H9 (cell line): ENCODE measurements around the gene ACSM2B. TPM values are rescaled to one million over a fixed set of nuclear protein-coding genes. Genes with fewer than 3 reads are reported as not detected.
"Not testable (repeated sequence)": the region's sequence is repeated elsewhere in the genome, so short reads cannot be mapped to it uniquely, and the experiment has no call there.

Experiments used
- DNase-seq: peaks from one replicate; pipeline ENCODE4 v3.0.0-alpha.2; 2017
- H2AFZ ChIP-seq: one replicate; pipeline ENCODE4 v1.6.1; 2013; ENCODE audit warnings: mild to moderate bottlenecking, low read length, control low read depth, moderate library complexity
- H2AK5ac ChIP-seq: 2 replicates; pipeline ENCODE4 v1.6.1; 2013; ENCODE audit warnings: low read length, control low read depth, mixed read lengths; ENCODE audit not compliant: insufficient read length
- H2BK120ac ChIP-seq: one replicate; pipeline ENCODE4 v1.6.1; 2013; ENCODE audit warnings: low read depth, mild to moderate bottlenecking, low read length, control low read depth, inconsistent platforms; ENCODE audit not compliant: poor library complexity, severe bottlenecking
- H2BK12ac ChIP-seq: 2 replicates; pipeline ENCODE4 v1.6.1; 2013; ENCODE audit warnings: low read length, control low read depth, mixed read lengths, low read depth; ENCODE audit not compliant: insufficient read length
- H2BK15ac ChIP-seq: 2 replicates; pipeline ENCODE4 v1.6.1; 2013; ENCODE audit warnings: low read depth, low read length, control low read depth
- H2BK20ac ChIP-seq: one replicate; pipeline ENCODE4 v1.6.1; 2013; ENCODE audit warnings: low read depth, mild to moderate bottlenecking, low read length, control low read depth, inconsistent platforms; ENCODE audit not compliant: poor library complexity, severe bottlenecking
- H2BK5ac ChIP-seq: 2 replicates; pipeline ENCODE4 v1.6.1; 2013; ENCODE audit warnings: low read length, control low read depth, mixed read lengths; ENCODE audit not compliant: insufficient read length
- H3K14ac ChIP-seq: 2 replicates; pipeline ENCODE4 v1.6.1; 2013; ENCODE audit warnings: low read length, control low read depth; ENCODE audit not compliant: insufficient read depth
- H3K18ac ChIP-seq: 2 replicates; pipeline ENCODE4 v1.6.1; 2013; ENCODE audit warnings: low read depth, mild to moderate bottlenecking, mixed read lengths, low read length, control low read depth; ENCODE audit not compliant: insufficient read length
- H3K23ac ChIP-seq: 2 replicates; pipeline ENCODE4 v1.6.1; 2013; ENCODE audit warnings: low read length, control low read depth, mixed read lengths, low read depth; ENCODE audit not compliant: insufficient read length
- H3K23me2 ChIP-seq: 2 replicates; pipeline ENCODE4 v1.6.1; 2013; ENCODE audit warnings: low read depth, mild to moderate bottlenecking, mixed read lengths, low read length, control low read depth; ENCODE audit not compliant: insufficient read length, poor library complexity, severe bottlenecking
- H3K27ac ChIP-seq: 2 replicates; pipeline ENCODE4 v1.5.1; 2013; ENCODE audit warnings: low read length, control low read depth, mixed read lengths, low read depth; ENCODE audit not compliant: insufficient read length
- H3K27me3 ChIP-seq: 2 replicates; pipeline ENCODE4 v1.6.1; 2013; ENCODE audit warnings: low read length, control low read depth, inconsistent platforms; ENCODE audit not compliant: insufficient read depth
- H3K4ac ChIP-seq: 2 replicates; pipeline ENCODE4 v1.6.1; 2013; ENCODE audit warnings: low read depth, mild to moderate bottlenecking, control low read depth, inconsistent platforms, low read length, moderate library complexity
- H3K4me1 ChIP-seq: 2 replicates; pipeline ENCODE4 v1.6.1; 2013; ENCODE audit warnings: low read length, control low read depth, inconsistent platforms; ENCODE audit not compliant: insufficient read depth
- H3K4me2 ChIP-seq: 2 replicates; pipeline ENCODE4 v1.6.1; 2013; ENCODE audit warnings: low read length, control low read depth, mixed read lengths; ENCODE audit not compliant: insufficient read length, insufficient read depth
- H3K56ac ChIP-seq: 2 replicates; pipeline ENCODE4 v1.6.1; 2013; ENCODE audit warnings: low read depth, mild to moderate bottlenecking, mixed read lengths, low read length, control low read depth; ENCODE audit not compliant: insufficient read length
- H3K79me1 ChIP-seq: 2 replicates; pipeline ENCODE4 v1.6.1; 2013; ENCODE audit warnings: low read depth, mild to moderate bottlenecking, moderate library complexity, low read length, control low read depth, inconsistent platforms; ENCODE audit not compliant: insufficient read depth, poor library complexity, severe bottlenecking
- H3K79me2 ChIP-seq: 2 replicates; pipeline ENCODE4 v1.6.1; 2013; ENCODE audit warnings: low read length, control low read depth, inconsistent platforms; ENCODE audit not compliant: insufficient read depth
- H3K9ac ChIP-seq: 2 replicates; pipeline ENCODE4 v1.6.1; 2013; ENCODE audit warnings: low read length, control low read depth, mixed read lengths; ENCODE audit not compliant: insufficient read length; ENCODE audit errors: extremely low read depth
- H3K9me3 ChIP-seq: one replicate; pipeline ENCODE4 v1.6.1; 2013; ENCODE audit warnings: low read depth, low read length, inconsistent platforms; ENCODE audit not compliant: control insufficient read depth
- H3T11ph ChIP-seq: one replicate; pipeline ENCODE4 v1.6.1; 2013; ENCODE audit warnings: mild to moderate bottlenecking, low read length, control low read depth, inconsistent platforms
- H4K20me1 ChIP-seq: one replicate; pipeline ENCODE4 v1.6.1; 2013; ENCODE audit not compliant: control insufficient read depth, insufficient read length, insufficient read depth
- H4K5ac ChIP-seq: 2 replicates; pipeline ENCODE4 v1.6.1; 2013; ENCODE audit warnings: low read depth, mild to moderate bottlenecking, mixed read lengths, low read length, control low read depth; ENCODE audit not compliant: insufficient read length
- H4K8ac ChIP-seq: replicated peaks from 2 replicates; pipeline ENCODE4 v1.6.1; 2013; ENCODE audit warnings: low read length, control low read depth, mixed read lengths, low read depth; ENCODE audit not compliant: insufficient read length
- H4K91ac ChIP-seq: 2 replicates; pipeline ENCODE4 v1.6.1; 2013; ENCODE audit warnings: low read depth, mild to moderate bottlenecking, moderate library complexity, mixed read lengths, low read length, control low read depth; ENCODE audit not compliant: insufficient read length
- H3K27ac Mint-ChIP-seq, 3 experiments: 2 replicates in 2 of 3; 3 replicates in 1 of 3; pipeline ENCODE4 v1.8.0; 2020 to 2021; ENCODE audit warnings: mixed read lengths in 3 of 3, mild to moderate bottlenecking in 1 of 3, moderate library complexity in 1 of 3
- H3K27me3 Mint-ChIP-seq: 2 replicates; pipeline ENCODE4 v1.8.0; 2021; ENCODE audit warnings: low read depth, mild to moderate bottlenecking, moderate library complexity, mixed read lengths
- H3K36me3 Mint-ChIP-seq, 3 experiments: 2 replicates in 2 of 3; 3 replicates in 1 of 3; pipeline ENCODE4 v1.8.0; 2020 to 2021; ENCODE audit warnings: low read depth in 3 of 3, mixed read lengths in 3 of 3; ENCODE audit not compliant: insufficient read depth in 1 of 3
- H3K4me1 Mint-ChIP-seq, 2 experiments: 2 replicates each; pipeline ENCODE4 v1.8.0; 2020; ENCODE audit warnings: mixed read lengths in 2 of 2
- H3K4me3 Mint-ChIP-seq, 2 experiments: 2 replicates in 1 of 2; 3 replicates in 1 of 2; pipeline ENCODE4 v1.8.0; 2020 to 2021; ENCODE audit warnings: mild to moderate bottlenecking in 2 of 2, mixed read lengths in 2 of 2, moderate library complexity in 1 of 2
- H3K9me3 Mint-ChIP-seq, 2 experiments: 2 replicates in 1 of 2; 3 replicates in 1 of 2; pipeline ENCODE4 v1.8.0; 2020; ENCODE audit warnings: mild to moderate bottlenecking in 2 of 2, mixed read lengths in 2 of 2, moderate library complexity in 1 of 2
- WGBS: extraction: QIAGEN DNeasy Blood & Tissue Kit; methylation state at CpG from one replicate; pipeline ENCODE4 v1.1.7; 2013; ENCODE audit warnings: missing lambda C conversion rate, low lambda C conversion rate, mixed read lengths; ENCODE audit not compliant: insufficient read length; ENCODE audit errors: extremely low coverage; 5-methylcytosine and 5-hydroxymethylcytosine counted together
- total RNA-seq: library from RNA; stranded (reverse); gene quantifications from 2 replicates; pipeline ENCODE4 v1.2.1, GENCODE V29; 2021
- TF ChIP-seq, protein P1 (sequence below): fragments of 200-600 bp; sonication (generic); conservative IDR thresholded peaks from 3 replicates; pipeline ENCODE4 v1.8.0; 2021; ENCODE audit warnings: antibody characterized with exemption, mild to moderate bottlenecking

The ACSM2B gene
- total RNA-seq, 1 experiment from 2014 or later: not detected

DNA sequence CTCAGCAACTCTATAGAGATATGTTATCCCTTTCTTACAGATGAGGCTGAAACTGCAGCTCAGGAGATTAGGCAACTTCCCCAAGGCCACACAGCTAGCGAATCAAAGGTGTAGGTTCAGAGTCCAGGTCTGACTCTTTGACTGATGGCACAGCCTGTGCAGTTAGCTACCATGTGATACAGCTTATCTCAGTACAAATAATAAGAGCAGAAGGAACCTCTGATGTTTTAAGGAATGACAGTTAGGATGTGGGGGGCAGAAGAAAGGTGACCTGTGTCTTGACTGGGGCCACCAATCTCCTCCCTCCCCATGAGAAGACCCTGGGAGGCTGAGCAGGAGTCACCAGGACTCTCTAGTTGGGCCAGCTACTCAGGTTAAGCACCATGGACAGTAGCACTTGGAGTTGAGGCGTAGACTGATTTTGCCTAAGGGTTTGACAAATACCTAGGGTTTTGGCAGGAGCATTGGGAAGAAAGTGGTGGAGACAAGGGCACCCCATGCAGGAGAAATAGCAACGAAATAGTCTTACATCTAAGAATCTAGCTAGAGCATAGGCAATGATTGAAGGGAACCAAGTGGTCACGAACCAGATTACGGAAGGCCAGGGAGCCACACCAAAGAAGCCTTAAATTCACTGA lies 22.8 kb upstream of the ACSM2B start:
- H4K8ac ChIP-seq: no peak overlapping the region
- Mint-ChIP-seq H3K36me3 (no peaks in the 10 kb centered on the region), H3K9me3 (no peaks in the 10 kb centered on the region; a peak in 1 of 5 replicates), H3K4me3 (no peak overlapping the region), H3K27ac (no peak overlapping the region), H3K27me3 (no peaks in the 10 kb centered on the region; the same call in none of the 2 replicates), H3K4me1 (no peaks in the 10 kb centered on the region)
- H4K5ac ChIP-seq: no peak overlapping the region
- H3K4me1 ChIP-seq: no peaks in the 10 kb centered on the region
- H3K56ac ChIP-seq: no peak overlapping the region
- H3K23ac ChIP-seq: no peak overlapping the region
- no peak overlapping the region for H3K9ac ChIP-seq
- H3K79me1 ChIP-seq: no peaks in the 10 kb centered on the region
- no peak overlapping the region for H2BK15ac ChIP-seq
- H4K20me1 ChIP-seq: no peaks in the 10 kb centered on the region
- no peak overlapping the region for H3K4ac ChIP-seq
- no peak overlapping the region for H2AK5ac ChIP-seq
- no CpG with 5 or more reads among the region's 5 CpGs for WGBS
- H3K9me3 ChIP-seq: no peaks in the 10 kb centered on the region
- H3K79me2 ChIP-seq: no peaks in the 10 kb centered on the region
- no peak overlapping the region for H3K18ac ChIP-seq
- no peak for DNase-seq
- no peak overlapping the region for H3K27ac ChIP-seq
- no peaks in the 10 kb centered on the region for H3K27me3 ChIP-seq
- H4K91ac ChIP-seq: no peak overlapping the region
- H3K4me2 ChIP-seq: no peak overlapping the region
- no peak overlapping the region for H2BK5ac ChIP-seq
- no peak overlapping the region for H3K14ac ChIP-seq
- no peak overlapping the region for H2BK120ac ChIP-seq
- TF ChIP-seq, protein P1, sequence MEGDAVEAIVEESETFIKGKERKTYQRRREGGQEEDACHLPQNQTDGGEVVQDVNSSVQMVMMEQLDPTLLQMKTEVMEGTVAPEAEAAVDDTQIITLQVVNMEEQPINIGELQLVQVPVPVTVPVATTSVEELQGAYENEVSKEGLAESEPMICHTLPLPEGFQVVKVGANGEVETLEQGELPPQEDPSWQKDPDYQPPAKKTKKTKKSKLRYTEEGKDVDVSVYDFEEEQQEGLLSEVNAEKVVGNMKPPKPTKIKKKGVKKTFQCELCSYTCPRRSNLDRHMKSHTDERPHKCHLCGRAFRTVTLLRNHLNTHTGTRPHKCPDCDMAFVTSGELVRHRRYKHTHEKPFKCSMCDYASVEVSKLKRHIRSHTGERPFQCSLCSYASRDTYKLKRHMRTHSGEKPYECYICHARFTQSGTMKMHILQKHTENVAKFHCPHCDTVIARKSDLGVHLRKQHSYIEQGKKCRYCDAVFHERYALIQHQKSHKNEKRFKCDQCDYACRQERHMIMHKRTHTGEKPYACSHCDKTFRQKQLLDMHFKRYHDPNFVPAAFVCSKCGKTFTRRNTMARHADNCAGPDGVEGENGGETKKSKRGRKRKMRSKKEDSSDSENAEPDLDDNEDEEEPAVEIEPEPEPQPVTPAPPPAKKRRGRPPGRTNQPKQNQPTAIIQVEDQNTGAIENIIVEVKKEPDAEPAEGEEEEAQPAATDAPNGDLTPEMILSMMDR: no peak
- no peak overlapping the region for H2AFZ ChIP-seq
- no peaks in the 10 kb centered on the region for H3K23me2 ChIP-seq
- no peak overlapping the region for H3T11ph ChIP-seq
- H2BK12ac ChIP-seq: no peak overlapping the region
- H2BK20ac ChIP-seq: no peak overlapping the region

DNA sequence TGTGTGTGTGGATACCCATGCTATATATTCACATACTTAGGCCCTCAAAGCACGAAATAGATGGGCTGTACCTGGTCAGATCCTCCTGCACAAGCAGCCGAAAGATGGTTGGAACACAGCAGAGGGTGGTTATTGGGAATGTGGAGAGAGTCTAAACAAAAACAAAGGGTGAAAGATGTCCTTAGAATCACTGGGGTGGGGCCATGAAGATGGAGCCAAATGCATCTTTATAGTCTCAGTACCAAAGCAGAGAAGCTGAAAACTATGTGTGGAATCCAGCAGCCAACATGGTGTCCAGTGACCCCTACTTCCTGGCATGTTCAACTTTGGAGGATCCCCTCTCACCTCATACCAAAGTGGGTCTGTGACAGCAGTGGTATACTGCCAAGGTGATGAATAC lies 19.5 kb upstream of the ACSM2B start:
- not testable (repeated sequence) for H3K4me1 ChIP-seq, H3K27ac Mint-ChIP-seq, H2AK5ac ChIP-seq, DNase-seq, H3K4me2 ChIP-seq, H3K27ac ChIP-seq, H3K56ac ChIP-seq, H3K18ac ChIP-seq, H3K4ac ChIP-seq, H4K5ac ChIP-seq, H4K20me1 ChIP-seq, H2BK120ac ChIP-seq, H3K9ac ChIP-seq, H3K23me2 ChIP-seq, H3K79me2 ChIP-seq, H3K9me3 Mint-ChIP-seq, H3K27me3 Mint-ChIP-seq, H3K23ac ChIP-seq, H2BK12ac ChIP-seq, H4K8ac ChIP-seq, H2BK5ac ChIP-seq, H3K14ac ChIP-seq, H2BK20ac ChIP-seq, H3K4me3 Mint-ChIP-seq, H3K79me1 ChIP-seq, H2AFZ ChIP-seq, H3K36me3 Mint-ChIP-seq, H4K91ac ChIP-seq, H3K4me1 Mint-ChIP-seq, H3K27me3 ChIP-seq, H2BK15ac ChIP-seq, H3K9me3 ChIP-seq, H3T11ph ChIP-seq
- WGBS: no CpG with 5 or more reads among the region's 2 CpGs
